K562 (cell line): ENCODE results near the gene PKP1. TPM values are rescaled to one million over a fixed set of nuclear protein-coding genes. Genes with fewer than 3 reads are reported as not detected.
"Not testable (repeated sequence)": the region's sequence is repeated elsewhere in the genome, so short reads cannot be mapped to it uniquely, and the experiment has no call there.

Experiments
- ATAC-seq: fragments of 200-7000 bp; cut with Tn5 transposase; 3 replicates; pipeline ENCODE4 v1.9.1; 2020; ENCODE audit warnings: moderate library complexity
- BruUV-seq: library from RNA; stranded (reverse); fragments of 400-500 nt; replicated peaks from 2 replicates; lab custom pipeline; 2021; lab: Mats Ljungman, UMichigan
- CTCF ChIA-PET: fragments of 300-600 bp; formaldehyde crosslinking; extraction: SDS; loops from one replicate; lab custom pipeline; 2021; ENCODE audit warnings: low intra/inter-chr PET ratio; lab: Yijun Ruan, JAX
- POLR2A ChIA-PET: fragments of 300-600, 350-650 bp; sonication (Branson Sonifier 250); formaldehyde crosslinking; extraction: SDS; loops from one replicate; lab custom pipeline; 2021; ENCODE audit warnings: antibody characterized with exemption, inconsistent platforms; lab: Yijun Ruan, JAX
- DNase-seq, 4 experiments: peaks; one replicate each; pipeline versions ENCODE4 v3.0.0 to v3.0.0-alpha.2; 2011 to 2018; ENCODE audit warnings: low spot score in 3 of 4, mixed read lengths in 3 of 4; ENCODE audit errors: extremely low read depth in 1 of 4
- FAIRE-seq: peaks from 2 replicates; lab custom pipeline; 2011; peaks lifted over from hg19 to GRCh38; lab: Jason Lieb, UNC
- H2AFZ ChIP-seq: 2 replicates; pipeline ENCODE4 v1.6.0; 2011; ENCODE audit warnings: low read depth, low read length, control low read depth, inconsistent platforms
- H3K27ac ChIP-seq: fragments of 200-600 bp; 3 replicates; pipeline ENCODE4 v1.8.0; 2011; ENCODE audit warnings: low read depth, mild to moderate bottlenecking, control low read depth, inconsistent platforms, low read length, moderate library complexity, mixed read lengths; ENCODE audit errors: extremely low read depth
- H3K27me3 ChIP-seq, 2 experiments: fragments of 300-600 bp in 1 of 2; 2 replicates in 1 of 2; 3 replicates in 1 of 2; pipeline versions ENCODE4 v1.6.0 to v1.8.0; 2011; ENCODE audit warnings: inconsistent platforms in 2 of 2, low read length in 2 of 2, mild to moderate bottlenecking in 1 of 2, mixed read lengths in 1 of 2, moderate library complexity in 1 of 2; ENCODE audit not compliant: control insufficient read depth in 2 of 2, insufficient read depth in 2 of 2
- H3K36me3 ChIP-seq: fragments of 300-600 bp; 3 replicates; pipeline ENCODE4 v1.8.0; 2011; ENCODE audit warnings: mild to moderate bottlenecking, low read length, inconsistent platforms; ENCODE audit not compliant: control insufficient read depth, insufficient read depth
- H3K4me1 ChIP-seq, 2 experiments: fragments of 200-600 bp in 1 of 2; replicated peaks in 1 of 2; 2 replicates in 1 of 2; 3 replicates in 1 of 2; pipeline versions ENCODE4 v1.5.1 to v1.8.0; 2011; ENCODE audit warnings: inconsistent platforms in 2 of 2, low read length in 2 of 2, mild to moderate bottlenecking in 1 of 2, mixed read lengths in 1 of 2, moderate library complexity in 1 of 2; ENCODE audit not compliant: control insufficient read depth in 2 of 2, insufficient read depth in 2 of 2
- H3K4me2 ChIP-seq: 2 replicates; pipeline ENCODE4 v1.6.1; 2011; ENCODE audit warnings: low read length, control low read depth, inconsistent platforms, mixed read lengths; ENCODE audit not compliant: insufficient read depth
- H3K4me3 ChIP-seq: fragments of 200-600 bp; sonication (generic), shearing (Covaris generic); 2 replicates; pipeline ENCODE4 v1.5.1; 2016; ENCODE audit warnings: control low read depth, inconsistent platforms
- H3K79me2 ChIP-seq: fragments of 200-600 bp; 3 replicates; pipeline ENCODE4 v1.8.0; 2011; ENCODE audit warnings: low read length, inconsistent platforms; ENCODE audit not compliant: control insufficient read depth, insufficient read depth
- H3K9ac ChIP-seq, 2 experiments: 2 replicates each; pipeline versions ENCODE4 v1.6.0 to v1.6.1; 2011; ENCODE audit warnings: low read depth in 2 of 2, low read length in 2 of 2, control low read depth in 1 of 2, inconsistent platforms in 1 of 2, mild to moderate bottlenecking in 1 of 2, mixed read lengths in 1 of 2; ENCODE audit not compliant: insufficient read depth in 1 of 2
- H3K9me1 ChIP-seq: one replicate; pipeline ENCODE4 v1.6.0; 2011; ENCODE audit warnings: inconsistent platforms, mild to moderate bottlenecking, low read length, moderate library complexity; ENCODE audit not compliant: control insufficient read depth, insufficient read depth
- H3K9me3 ChIP-seq: replicated peaks from 2 replicates; pipeline ENCODE4 v1.5.1; 2011; ENCODE audit warnings: low read depth, low read length, inconsistent platforms; ENCODE audit not compliant: control insufficient read depth, insufficient read depth
- H4K20me1 ChIP-seq: replicated peaks from 2 replicates; pipeline ENCODE4 v1.6.1; 2011; ENCODE audit warnings: low read length, inconsistent platforms, mixed read lengths; ENCODE audit not compliant: control insufficient read depth, insufficient read depth
- CTBP1 ChIP-seq: fragments of 450-650 bp; IDR thresholded peaks from 2 replicates; pipeline ENCODE4 v1.6.1; 2016; ENCODE audit warnings: borderline replicate concordance
- HDAC1 ChIP-seq, 2 experiments: fragments of 450-650 bp; IDR thresholded peaks; 2 replicates each; pipeline ENCODE4 v1.6.1; 2016 to 2017; ENCODE audit warnings: inconsistent platforms in 1 of 2, mild to moderate bottlenecking in 1 of 2, moderate library complexity in 1 of 2
- PBX2 ChIP-seq, 2 experiments: IDR thresholded peaks in 1 of 2; conservative IDR thresholded peaks in 1 of 2; 2 replicates each; pipeline ENCODE4 v1.6.1; 2016; ENCODE audit warnings: low read depth in 2 of 2, mild to moderate bottlenecking in 1 of 2, missing compliant biosample characterization in 1 of 2, missing genetic modification characterization in 1 of 2, moderate library complexity in 1 of 2
- YBX1 ChIP-seq: fragments of 450-650 bp; IDR thresholded peaks from 2 replicates; pipeline ENCODE4 v1.7.1; 2016; ENCODE audit warnings: mild to moderate bottlenecking
- in situ Hi-C: fragments of 300-500 bp; cut with MboI; formaldehyde crosslinking; loops from 4 replicates; pipeline ENCODE4 v1.15.0; 2018; ENCODE audit warnings: inconsistent platforms, mixed read lengths
- intact Hi-C: fragments of 100-400 bp; cut with micrococcal nuclease; formaldehyde crosslinking; loops from 2 replicates; pipeline ENCODE4 v1.14.2; 2022
- polyA plus RNA-seq, 8 experiments: library from polyadenylated mRNA; depleted of rRNA in 4 of 8; stranded (reverse) in 5 of 8; unstranded in 3 of 8; fragments of >200 nt; fragmentation: Nextera tagmentation in 2 of 8; fragmentation: Illumina TruSeq in 1 of 8; extraction: Ambion mirVana in 2 of 8; extraction: Trizol in 1 of 8; gene quantifications; 2 replicates each; pipeline versions ENCODE4 v1.2.1 to v1.2.3, GENCODE V29; 2011 to 2014; ENCODE audit warnings: inconsistent platforms in 1 of 8, missing spikeins in 1 of 8
- total RNA-seq, 7 experiments: library from RNA; depleted of rRNA in 6 of 7; stranded (reverse); fragments of >200 nt in 6 of 7; fragmentation: Illumina TruSeq in 2 of 7; extraction: Trizol in 2 of 7; gene quantifications; 2 replicates each; pipeline versions ENCODE4 v1.2.1 to v1.2.3, GENCODE V29; 2011 to 2021; ENCODE audit warnings: low replicate concordance in 1 of 7

The PKP1 gene
- total and polyA plus RNA-seq, 9 of the 15 experiments (the other 6 are each of a cell fraction or from before 2014, with no cell fraction given): not detected

GRCh38 chr1:201258132-201258531 is 25.2 kb upstream of the PKP1 start:
- DNase-seq; H3K36me3 ChIP-seq; intact Hi-C loops; H2AFZ ChIP-seq; H3K79me2 ChIP-seq; H3K4me2 ChIP-seq; in situ Hi-C loops; CTCF ChIA-PET; H3K27ac ChIP-seq; BruUV-seq; H3K9me3 ChIP-seq; H3K9ac ChIP-seq; H3K4me3 ChIP-seq; ATAC-seq; H3K9me1 ChIP-seq; FAIRE-seq; TF ChIP-seq PBX2 (CRISPR knock-in tag; IDR thresholded peaks at IDR 0.05; ENCODE audit: low read depth): not testable (repeated sequence)
- Histone ChIP-seq H4K20me1 (peaks cover 11% of the 10 kb centered on the region; the same call in 1 of the 2 replicates), H3K4me1 (peaks cover 0 to 18% of the 10 kb centered on the region in 2 experiments; a peak in 2 of 5 replicates), H3K27me3 (peaks cover 6 to 45% of the 10 kb centered on the region in 2 experiments; a peak in 4 of 5 replicates)
- TF ChIP-seq CTBP1 (peak; percentile 32; the same call in 1 of the 2 replicates), YBX1 (0 out of 2 replicates have a peak, but pooled peaks have one; percentile 30), HDAC1 (IDR thresholded peaks at IDR 0.05) (peak in 1 of 2 experiments; percentile 22; a peak in 1 of 4 replicates), PBX2 (tag; conservative IDR thresholded peaks at IDR 0.05; ENCODE audit: low read depth) (peak; percentile 21; the same call in 1 of the 2 replicates)
- POLR2A ChIA-PET: interaction anchor here (1.8 kb wide), 1 partner anchor 103 kb away, joined by 5 read pairs; no protein-coding TSS in a partner anchor
